Activated T-cell treated with anti-CD3 and anti-CD28 coated beads, Interleukin-2, amount 50 U/mL, for 72 hours (primary cell): ENCODE measurements around the gene IRAK1. TPM values are rescaled to one million over a fixed set of nuclear protein-coding genes. Genes with fewer than 3 reads are reported as not detected.
A peak's percentile ranks its signal among the peaks of the same experiment; 100 is the strongest.
"Not testable (repeated sequence)": the region's sequence is repeated elsewhere in the genome, so short reads cannot be mapped to it uniquely, and the experiment has no call there.

Experiments
- ATAC-seq, 2 donors: fragments of 150-1000 bp; cut with Tn5 transposase; replicated peaks in 1 of 2; 2 replicates each; pipeline ENCODE4 v1.10.0; 2021; ENCODE audit warnings: moderate library complexity in 2 of 2, mild to moderate bottlenecking in 1 of 2
- DNase-seq, 2 donors: peaks; one replicate each; pipeline ENCODE4 v3.0.0; 2021 to 2022; ENCODE audit warnings: mixed read lengths in 1 of 2
- H3K27ac Mint-ChIP-seq: one replicate; pipeline ENCODE4 v1.8.0; 2022; ENCODE audit warnings: mild to moderate bottlenecking, moderate library complexity, mixed read lengths
- H3K27me3 Mint-ChIP-seq: one replicate; pipeline ENCODE4 v1.8.0; 2022; ENCODE audit warnings: low read depth, mixed read lengths
- H3K36me3 Mint-ChIP-seq, 2 donors: one replicate each; pipeline ENCODE4 v1.8.0; 2022; ENCODE audit warnings: mixed read lengths in 2 of 2, mild to moderate bottlenecking in 1 of 2; ENCODE audit not compliant: insufficient read depth in 2 of 2
- H3K4me1 Mint-ChIP-seq: one replicate; pipeline ENCODE4 v1.8.0; 2022; ENCODE audit warnings: low read depth, mixed read lengths
- H3K4me3 Mint-ChIP-seq, 2 donors: one replicate each; pipeline ENCODE4 v1.8.0; 2022; ENCODE audit warnings: mild to moderate bottlenecking in 2 of 2, mixed read lengths in 2 of 2, moderate library complexity in 2 of 2
- H3K9me3 Mint-ChIP-seq, 2 donors: one replicate each; pipeline ENCODE4 v1.8.0; 2022; ENCODE audit warnings: mixed read lengths in 2 of 2
- total RNA-seq, 2 donors: library from RNA; stranded (reverse); gene quantifications; one replicate each; pipeline ENCODE4 v1.2.3, GENCODE V29; 2022

IRAK1 gene
- total RNA-seq, 2 donors from 2014 or later: 131 to 150 TPM

DNA sequence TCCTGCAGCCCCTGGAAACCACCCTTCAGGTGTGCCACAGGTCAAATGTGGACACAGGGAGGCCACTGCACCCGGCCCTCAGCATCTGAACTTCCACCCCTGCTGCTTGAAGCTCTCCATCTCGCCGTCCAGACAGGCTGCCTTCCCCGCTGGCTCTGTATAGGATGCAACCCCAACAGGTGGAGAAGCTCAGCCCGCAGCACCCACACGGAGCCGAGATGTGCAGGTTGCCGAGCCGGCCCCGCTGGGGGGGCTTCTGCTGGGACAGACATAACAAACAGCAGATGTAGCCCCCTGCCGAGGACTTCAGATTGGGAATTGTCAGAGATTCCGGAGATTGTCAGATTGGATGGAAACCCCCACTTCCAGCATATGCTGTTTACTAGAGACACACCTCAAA, 26.6 kb downstream of the IRAK1 start:
- Mint-ChIP-seq H3K36me3 (peaks cover 4% of the 10 kb centered on the region in 2 donors), H3K9me3 (no peaks in the 10 kb centered on the region), H3K27me3 (no peaks in the 10 kb centered on the region), H3K27ac (no peak overlapping the region), H3K4me1 (peaks cover 11% of the 10 kb centered on the region), H3K4me3 (no peak overlapping the region)
- no peak for ATAC-seq
- no peak for DNase-seq

DNA sequence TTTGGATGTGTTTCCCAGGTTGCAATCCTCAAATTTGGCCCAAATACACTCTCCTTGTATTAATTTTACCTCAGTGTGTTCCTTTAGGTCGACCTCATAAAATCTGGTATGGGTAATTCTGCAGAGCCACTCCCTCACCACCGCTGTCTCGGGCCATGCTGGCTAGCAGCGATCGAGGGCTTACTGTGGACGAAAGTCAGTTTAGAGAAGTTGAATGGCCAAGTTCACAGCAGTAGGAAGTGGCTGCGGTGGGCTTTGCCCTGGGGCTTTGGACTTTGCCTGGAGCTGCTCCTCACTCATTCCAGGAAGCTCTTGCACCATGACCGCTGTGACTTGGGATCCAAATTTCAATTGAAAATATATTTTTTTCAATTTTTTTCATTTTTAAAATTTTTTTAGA, 27.5 kb downstream of the IRAK1 start:
- ATAC-seq: no peak
- H3K4me1 Mint-ChIP-seq: peaks cover 11% of the 10 kb centered on the region

DNA sequence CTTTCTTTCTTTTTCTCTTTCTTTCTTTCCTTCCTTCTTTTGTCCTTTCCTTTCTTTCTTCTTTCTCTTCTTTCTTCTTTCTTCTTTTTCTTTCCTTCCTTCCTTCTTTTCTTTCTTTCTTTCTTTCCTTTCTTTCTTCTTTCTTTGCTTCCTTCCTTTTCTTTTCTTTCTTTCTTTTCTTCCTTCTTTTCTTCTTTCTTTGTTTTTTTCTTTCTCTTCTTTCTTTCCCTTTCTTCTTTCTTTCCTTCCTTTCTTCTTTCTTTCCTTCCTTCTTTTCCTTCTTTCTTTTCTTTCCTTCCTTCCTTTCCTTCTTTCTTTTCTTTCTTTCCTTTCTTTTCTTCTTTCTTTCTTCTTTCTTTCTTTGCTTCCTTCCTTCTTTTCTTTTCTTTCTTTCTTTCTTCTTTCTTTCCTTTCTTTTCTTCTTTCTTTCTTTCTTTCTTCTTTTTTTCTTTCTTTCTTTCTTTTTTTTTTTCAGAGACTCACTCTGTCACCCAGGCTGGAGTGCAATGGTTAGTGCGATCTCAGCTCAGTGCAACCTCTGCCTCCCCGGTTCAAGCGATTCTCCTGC, 28.6 kb downstream of the IRAK1 start:
- H3K27ac Mint-ChIP-seq: peak overlapping the region; percentile 91
- no peak for ATAC-seq
- H3K36me3 Mint-ChIP-seq: peaks cover 4% of the 10 kb centered on the region in 2 donors
- H3K4me3 Mint-ChIP-seq: peak overlapping the region in 1 of 2 donors; percentile 74
- H3K9me3 Mint-ChIP-seq: no peaks in the 10 kb centered on the region
- DNase-seq: no peak
- H3K4me1 Mint-ChIP-seq: peaks cover 11% of the 10 kb centered on the region
- no peaks in the 10 kb centered on the region for H3K27me3 Mint-ChIP-seq

More for the DNA sequence above, 27.5 kb downstream of the IRAK1 start:
- no peak for DNase-seq
- no peaks in the 10 kb centered on the region for H3K27me3 Mint-ChIP-seq
- no peak overlapping the region for H3K27ac Mint-ChIP-seq
- no peak overlapping the region for H3K4me3 Mint-ChIP-seq
- H3K9me3 Mint-ChIP-seq: no peaks in the 10 kb centered on the region
- H3K36me3 Mint-ChIP-seq: peaks cover 4% of the 10 kb centered on the region in 2 donors

DNA sequence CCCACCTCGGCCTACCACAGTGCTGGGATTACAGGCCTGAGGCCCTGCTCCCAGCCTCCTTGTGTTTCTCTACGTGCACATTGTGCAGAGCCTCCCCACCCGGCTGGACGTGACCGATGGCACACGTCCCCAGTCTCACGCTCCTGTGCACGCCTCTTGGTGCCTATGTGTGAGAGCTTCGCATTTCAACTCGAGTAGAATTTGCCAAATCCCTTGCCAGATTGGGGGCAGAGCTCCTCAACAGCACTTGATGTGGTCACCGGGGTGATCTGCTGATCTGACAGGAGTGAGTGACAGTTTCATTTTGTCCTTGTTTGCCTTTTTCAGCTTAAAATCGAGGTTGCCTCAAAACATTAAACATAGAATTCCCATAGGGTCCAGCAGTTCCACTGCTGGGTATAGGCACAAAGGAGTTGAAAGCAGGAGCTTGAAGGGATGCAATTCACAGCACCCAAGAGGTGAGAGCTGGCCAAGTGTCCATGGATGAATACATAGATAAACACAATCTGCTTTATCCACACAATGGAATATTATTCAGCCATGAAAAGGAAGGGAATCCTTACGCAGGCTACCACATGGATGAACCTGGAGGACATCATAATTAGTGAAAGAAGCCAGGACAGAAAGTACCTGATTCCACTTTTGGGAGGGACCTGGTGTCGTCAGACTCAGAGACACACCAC, 29.6 kb downstream of the IRAK1 start:
- DNase-seq: no peak

DNA sequence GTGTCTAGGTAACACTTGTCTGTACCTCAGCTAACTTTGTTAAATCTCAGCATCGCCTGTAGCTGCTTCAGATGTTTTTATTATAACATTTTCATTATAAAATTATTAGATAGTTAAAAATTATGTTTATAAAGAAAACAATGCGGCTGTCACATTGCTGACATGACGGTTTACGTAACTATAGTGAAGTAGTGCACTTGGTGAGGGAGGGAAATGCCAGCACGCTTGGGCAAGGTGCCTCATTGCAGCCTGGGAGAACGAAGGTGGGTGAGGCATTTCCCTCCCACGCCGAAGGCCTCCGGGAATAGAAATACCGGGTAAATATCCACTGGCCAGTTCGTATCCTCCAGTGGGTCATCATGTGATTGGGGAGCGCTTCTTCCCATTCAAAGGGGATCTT, 31.2 kb downstream of the IRAK1 start:
- Mint-ChIP-seq H3K27me3 (no peaks in the 10 kb centered on the region), H3K36me3 (peaks cover 4% of the 10 kb centered on the region in 2 donors), H3K27ac (no peak overlapping the region), H3K4me1 (peaks cover 26% of the 10 kb centered on the region), H3K9me3 (no peaks in the 10 kb centered on the region), H3K4me3 (no peak overlapping the region)
- ATAC-seq: no peak
- DNase-seq: no peak

More for the DNA sequence above, 29.6 kb downstream of the IRAK1 start:
- H3K27me3 Mint-ChIP-seq: no peaks in the 10 kb centered on the region
- ATAC-seq: no peak
- H3K27ac Mint-ChIP-seq: peak overlapping the region; percentile 68
- H3K4me3 Mint-ChIP-seq: peak overlapping the region; percentile 70 to 71
- no peaks in the 10 kb centered on the region for H3K9me3 Mint-ChIP-seq
- peaks cover 13% of the 10 kb centered on the region for H3K4me1 Mint-ChIP-seq
- H3K36me3 Mint-ChIP-seq: peaks cover 4% of the 10 kb centered on the region in 2 donors

DNA sequence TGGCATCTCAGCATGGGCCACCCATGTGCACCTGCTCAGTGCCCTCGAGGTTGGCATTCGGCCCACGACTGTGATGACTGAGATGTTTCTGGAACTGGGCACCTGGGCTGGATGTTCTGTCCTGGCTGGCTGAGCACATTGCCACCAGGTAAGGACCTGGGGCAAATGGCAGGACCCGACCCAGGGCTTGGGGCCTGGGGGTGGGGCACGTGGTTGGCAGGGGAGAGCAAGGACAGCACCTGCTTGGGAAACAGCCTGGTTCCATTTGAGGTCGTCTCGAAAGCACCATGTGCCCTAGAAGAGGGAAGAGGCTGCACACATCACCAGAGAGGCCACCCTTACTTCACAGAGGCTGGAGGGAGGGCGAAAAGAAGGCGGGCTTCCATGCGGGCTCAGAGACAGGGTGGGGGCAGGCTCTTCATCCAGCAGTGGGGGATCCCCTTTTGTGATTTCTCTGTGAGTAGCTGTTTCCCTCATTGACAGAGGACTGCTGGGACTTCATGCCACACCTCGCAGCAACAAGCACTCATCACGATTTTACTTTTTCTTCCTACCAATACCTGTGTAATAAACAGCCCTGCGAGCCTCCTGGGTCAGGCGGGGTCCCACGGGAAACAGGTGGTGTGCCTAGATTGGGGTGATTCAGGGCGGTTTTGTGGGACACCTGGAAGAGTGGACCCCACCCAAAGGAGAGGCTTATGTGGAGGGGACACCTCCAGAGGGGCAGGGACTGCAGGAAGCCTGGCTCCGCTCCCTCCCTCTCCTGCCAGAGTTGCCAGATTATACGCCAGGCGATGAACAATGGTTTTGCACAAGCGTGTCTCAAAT, 35.1 kb downstream of the IRAK1 start:
- Mint-ChIP-seq H3K27me3 (no peaks in the 10 kb centered on the region), H3K9me3 (no peaks in the 10 kb centered on the region), H3K36me3 (no peaks in the 10 kb centered on the region), H3K27ac (peak overlapping the region; percentile 96), H3K4me1 (peaks cover 46% of the 10 kb centered on the region), H3K4me3 (peak overlapping the region; percentile 84 to 91)
- ATAC-seq: peak; percentile 53 to 55
- DNase-seq: peak; percentile 53

DNA sequence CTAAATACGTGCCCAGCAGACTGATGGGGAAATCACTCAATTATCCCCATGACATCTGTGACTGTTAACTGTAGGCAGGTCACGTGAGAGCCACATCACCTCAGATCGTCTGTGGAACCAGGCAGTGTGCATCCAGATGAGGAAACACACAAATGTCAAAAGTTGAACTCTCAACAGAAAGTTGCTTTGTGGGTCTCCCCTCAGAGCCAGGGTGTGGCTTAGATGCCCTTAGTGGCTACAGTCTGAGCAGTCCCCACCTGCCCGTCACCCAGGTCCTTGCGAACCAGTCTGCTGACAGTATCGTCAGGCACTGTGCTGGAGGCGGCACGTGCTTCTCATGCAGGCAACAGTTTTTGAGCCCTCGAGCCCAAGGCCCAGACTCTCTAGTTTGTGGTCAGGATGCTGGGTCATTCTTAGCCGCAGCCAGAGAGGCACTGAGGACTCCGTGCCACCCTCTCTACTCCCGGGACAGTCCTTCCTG, 36.3 kb downstream of the IRAK1 start:
- no peaks in the 10 kb centered on the region for H3K27me3 Mint-ChIP-seq
- peak in 1 of 2 donors; percentile 7 for ATAC-seq
- peak overlapping the region; percentile 86 for H3K27ac Mint-ChIP-seq
- peaks cover 43% of the 10 kb centered on the region for H3K4me1 Mint-ChIP-seq
- no peaks in the 10 kb centered on the region for H3K9me3 Mint-ChIP-seq
- H3K4me3 Mint-ChIP-seq: peak overlapping the region; percentile 60 to 87
- DNase-seq: no peak
- no peaks in the 10 kb centered on the region for H3K36me3 Mint-ChIP-seq

DNA sequence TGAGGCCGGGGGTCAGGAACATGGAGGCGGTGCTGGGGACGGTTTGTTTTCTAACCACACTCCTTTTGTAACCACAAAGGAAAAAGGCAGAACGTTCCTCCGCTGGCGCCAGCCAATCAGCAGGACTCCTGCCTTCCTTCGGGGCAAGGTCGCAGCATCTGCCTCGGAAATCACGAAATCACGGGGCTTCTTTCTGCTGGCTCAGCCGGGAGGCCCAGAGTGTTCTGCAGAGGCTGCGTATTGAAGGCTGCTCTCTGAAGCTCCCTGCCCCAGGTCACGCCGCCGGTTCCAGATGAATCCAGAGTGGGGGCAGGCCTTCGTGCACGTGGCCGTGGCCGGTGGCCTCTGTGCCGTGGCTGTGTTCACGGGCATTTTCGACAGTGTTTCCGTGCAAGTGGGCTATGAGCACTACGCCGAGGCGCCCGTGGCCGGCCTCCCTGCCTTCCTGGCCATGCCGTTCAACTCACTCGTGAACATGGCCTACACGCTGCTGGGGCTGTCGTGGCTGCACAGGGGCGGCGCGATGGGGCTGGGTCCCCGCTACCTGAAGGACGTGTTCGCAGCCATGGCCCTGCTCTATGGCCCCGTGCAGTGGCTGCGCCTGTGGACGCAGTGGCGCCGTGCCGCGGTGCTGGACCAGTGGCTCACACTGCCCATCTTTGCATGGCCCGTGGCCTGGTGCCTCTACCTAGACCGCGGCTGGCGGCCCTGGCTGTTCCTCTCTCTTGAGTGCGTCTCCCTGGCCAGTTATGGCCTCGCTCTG, 37.8 kb downstream of the IRAK1 start:
- ATAC-seq (peak; percentile 48 to 52), DNase-seq (peak; percentile 52 to 68)
- Mint-ChIP-seq H3K9me3 (no peaks in the 10 kb centered on the region), H3K27ac (peak overlapping the region; percentile 97), H3K36me3 (no peaks in the 10 kb centered on the region), H3K4me3 (peak overlapping the region; percentile 60 to 87), H3K27me3 (no peaks in the 10 kb centered on the region), H3K4me1 (peaks cover 43% of the 10 kb centered on the region)

DNA sequence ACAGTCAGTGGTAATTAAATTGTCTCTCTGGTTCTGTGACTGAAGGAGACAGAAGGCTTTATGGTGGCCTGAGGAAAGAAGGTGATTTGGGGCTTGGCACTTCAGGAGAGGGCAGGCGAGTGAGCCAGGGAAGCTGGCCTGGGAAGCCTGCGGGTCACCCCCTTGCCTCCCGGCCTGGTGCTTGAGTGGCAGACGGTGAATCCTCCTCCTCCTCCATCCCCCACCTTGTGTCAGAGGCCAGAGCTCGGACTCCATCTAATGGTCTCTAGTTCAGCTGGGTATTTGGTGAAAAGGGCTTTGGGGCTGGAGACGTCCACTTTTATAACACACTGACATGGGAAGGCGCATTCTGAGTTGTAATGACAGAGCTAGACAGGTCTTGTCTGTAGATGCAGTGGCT, 38.5 kb downstream of the IRAK1 start:
- Mint-ChIP-seq H3K36me3 (no peaks in the 10 kb centered on the region), H3K27ac (peak overlapping the region; percentile 97), H3K27me3 (peaks cover under 1% of the 10 kb centered on the region), H3K4me3 (peak overlapping the region; percentile 60 to 87), H3K4me1 (peaks cover 43% of the 10 kb centered on the region), H3K9me3 (no peaks in the 10 kb centered on the region)
- DNase-seq (no peak), ATAC-seq (no peak)

DNA sequence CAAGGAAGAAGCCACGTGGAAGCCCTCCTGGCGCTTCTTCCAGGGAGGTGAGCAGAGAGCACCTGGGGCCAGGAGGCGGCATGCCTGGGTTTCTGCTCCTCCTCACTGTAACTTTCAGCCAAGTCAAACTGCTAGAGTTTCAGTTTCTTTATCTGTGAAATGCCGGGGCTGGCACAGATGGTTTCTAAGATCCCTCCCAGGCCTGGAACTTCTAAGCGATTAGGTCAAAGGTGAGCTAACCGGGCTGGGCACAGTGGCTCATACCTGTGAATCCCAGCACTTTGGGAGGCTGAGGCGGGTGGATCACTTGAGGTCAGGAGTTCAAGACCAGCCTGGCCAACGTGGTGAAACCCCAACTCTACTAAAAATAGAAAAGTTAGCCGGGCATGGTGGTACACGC, 39.3 kb downstream of the IRAK1 start:
- ATAC-seq: peak; percentile 51 to 53
- not testable (repeated sequence) for H3K36me3 Mint-ChIP-seq, H3K27me3 Mint-ChIP-seq, H3K9me3 Mint-ChIP-seq, DNase-seq
- H3K4me3 Mint-ChIP-seq: peak overlapping the region; percentile 60 to 87
- peaks cover 48% of the 10 kb centered on the region for H3K4me1 Mint-ChIP-seq
- H3K27ac Mint-ChIP-seq: peak overlapping the region; percentile 86

DNA sequence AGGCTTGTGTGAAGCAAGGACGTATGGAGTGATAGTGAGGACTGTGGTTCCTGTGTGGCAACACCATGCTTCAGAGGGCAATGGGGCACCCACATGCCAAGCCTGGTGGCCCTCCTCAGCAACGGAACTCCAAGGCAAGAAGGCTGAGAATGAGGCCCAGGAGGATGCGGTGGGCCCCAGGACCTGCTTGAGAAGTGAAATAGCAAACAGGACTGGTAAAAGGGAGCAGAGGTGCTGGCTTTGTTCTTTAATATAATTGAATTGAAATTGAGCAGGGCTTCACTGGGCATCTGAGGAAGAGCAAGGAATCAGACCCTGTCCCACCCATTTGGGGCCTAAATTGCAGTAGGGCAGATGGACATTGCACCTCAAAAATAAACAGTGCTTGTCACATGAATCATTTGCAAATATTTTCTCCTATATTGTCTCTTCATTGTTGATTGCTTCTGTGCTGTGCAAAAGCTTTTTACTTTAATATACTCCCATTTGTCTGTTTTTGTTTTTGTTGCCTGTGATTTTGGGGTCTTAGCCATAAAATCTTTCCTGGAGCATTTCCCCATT, 44.9 kb downstream of the IRAK1 start:
- peaks cover 7% of the 10 kb centered on the region for H3K27me3 Mint-ChIP-seq
- peaks cover 0 to 3% of the 10 kb centered on the region in 2 donors for H3K36me3 Mint-ChIP-seq
- H3K9me3 Mint-ChIP-seq: no peaks in the 10 kb centered on the region
- peaks cover 23% of the 10 kb centered on the region for H3K4me1 Mint-ChIP-seq
- H3K27ac Mint-ChIP-seq: peak overlapping the region; percentile 96
- ATAC-seq: no peak
- peak overlapping the region; percentile 87 to 92 for H3K4me3 Mint-ChIP-seq
- no peak for DNase-seq

DNA sequence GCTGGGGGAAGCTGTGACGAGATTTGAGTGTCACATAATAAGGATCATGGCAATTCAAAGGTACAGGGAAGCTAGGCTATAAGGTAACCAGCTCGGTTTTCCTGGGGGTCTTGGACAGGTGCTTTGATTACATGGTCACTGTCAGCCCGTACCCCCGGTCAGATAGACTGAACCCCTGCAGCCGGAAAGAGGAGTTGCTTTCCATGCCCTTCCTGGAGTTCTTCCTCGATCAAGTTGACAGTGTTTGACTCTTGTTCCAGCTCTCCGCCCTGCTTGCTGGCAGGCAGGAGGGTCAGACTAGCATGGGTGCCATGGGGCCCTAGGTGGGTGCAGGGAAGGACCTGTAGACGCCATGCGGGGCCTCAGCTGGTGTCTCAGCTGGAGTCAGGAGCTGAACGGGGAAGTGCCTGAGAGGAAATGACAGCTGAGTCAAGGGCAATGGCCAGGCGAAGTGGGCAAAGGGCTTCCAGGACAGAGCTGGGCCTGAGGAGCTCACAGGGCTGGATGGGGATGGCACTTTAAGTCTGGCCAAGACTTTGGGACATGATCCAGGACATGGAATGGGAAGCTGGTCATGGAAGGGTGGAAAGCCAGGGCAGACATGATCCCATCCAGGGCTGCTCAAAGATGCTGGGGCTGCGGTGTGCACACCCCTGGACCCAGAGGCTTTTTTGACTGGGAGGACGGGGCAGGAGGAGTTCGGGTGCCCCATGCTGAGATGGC, 45.5 kb downstream of the IRAK1 start:
- H3K9me3 Mint-ChIP-seq: no peaks in the 10 kb centered on the region
- peak overlapping the region; percentile 87 to 92 for H3K4me3 Mint-ChIP-seq
- peaks cover 7% of the 10 kb centered on the region for H3K27me3 Mint-ChIP-seq
- peak overlapping the region; percentile 96 for H3K27ac Mint-ChIP-seq
- ATAC-seq: no peak
- peaks cover 4% of the 10 kb centered on the region in 2 donors for H3K36me3 Mint-ChIP-seq
- DNase-seq: no peak
- peaks cover 23% of the 10 kb centered on the region for H3K4me1 Mint-ChIP-seq
